Measurements from ENCODE around the gene SYPL1.

The SYPL1 gene

GRCh38 chr7:106124186-106124585, 12.1 kb upstream of the SYPL1 start:
- no peak for TF ChIP-seq CTCF (IDR thresholded peaks at IDR 0.05; ENCODE audit: low read depth, low read length)
- no peak for TF ChIP-seq POLR2A (IDR thresholded peaks at IDR 0.05; ENCODE audit: extremely low read depth, insufficient read length)
- TF ChIP-seq MAX (IDR thresholded peaks at IDR 0.05; ENCODE audit: low read depth, low read length) = no peak
- no peak for TF ChIP-seq MYC (IDR thresholded peaks at IDR 0.05; ENCODE audit: low read depth, low read length)
- H3K4me3 ChIP-seq (ENCODE audit: low read depth, low read length) = no peak overlapping the region
- DNase-seq (ENCODE audit: low read depth) = no peak

- H3K4me3 ChIP-seq (ENCODE audit: low read depth, low read length) = no peak overlapping the region
- no peak for DNase-seq (ENCODE audit: low read depth)
- no peak for TF ChIP-seq MYC (IDR thresholded peaks at IDR 0.05; ENCODE audit: low read depth, low read length)
- TF ChIP-seq MAX (IDR thresholded peaks at IDR 0.05; ENCODE audit: low read depth, low read length) = no peak
- no peak for TF ChIP-seq CTCF (IDR thresholded peaks at IDR 0.05; ENCODE audit: low read depth, low read length)
- TF ChIP-seq POLR2A (IDR thresholded peaks at IDR 0.05; ENCODE audit: extremely low read depth, insufficient read length) = no peak
Observed at GRCh38 chr7:106122713-106123112, 10.6 kb upstream of the SYPL1 start.

GRCh38 chr7:106121189-106121810, 9.2 kb upstream of the SYPL1 start:
- DNase-seq (ENCODE audit: low read depth) = no peak
- TF ChIP-seq POLR2A (IDR thresholded peaks at IDR 0.05; ENCODE audit: extremely low read depth, insufficient read length) (no peak), MAX (IDR thresholded peaks at IDR 0.05; ENCODE audit: low read depth, low read length) (no peak), CTCF (IDR thresholded peaks at IDR 0.05; ENCODE audit: low read depth, low read length) (no peak), MYC (IDR thresholded peaks at IDR 0.05; ENCODE audit: low read depth, low read length) (no peak)
- no peak overlapping the region for H3K4me3 ChIP-seq (ENCODE audit: low read depth, low read length)

GRCh38 chr7:106120500-106120899, 8.4 kb upstream of the SYPL1 start:
- DNase-seq (ENCODE audit: low read depth) = no peak
- no peak for TF ChIP-seq CTCF (IDR thresholded peaks at IDR 0.05; ENCODE audit: low read depth, low read length)
- no peak for TF ChIP-seq MYC (IDR thresholded peaks at IDR 0.05; ENCODE audit: low read depth, low read length)
- no peak for TF ChIP-seq POLR2A (IDR thresholded peaks at IDR 0.05; ENCODE audit: extremely low read depth, insufficient read length)
- no peak for TF ChIP-seq MAX (IDR thresholded peaks at IDR 0.05; ENCODE audit: low read depth, low read length)
- H3K4me3 ChIP-seq (ENCODE audit: low read depth, low read length) = no peak overlapping the region

GRCh38 chr7:106119719-106120118, 7.6 kb upstream of the SYPL1 start:
- no peak overlapping the region for H3K4me3 ChIP-seq (ENCODE audit: low read depth, low read length)
- TF ChIP-seq CTCF (IDR thresholded peaks at IDR 0.05; ENCODE audit: low read depth, low read length) = no peak
- TF ChIP-seq POLR2A (IDR thresholded peaks at IDR 0.05; ENCODE audit: extremely low read depth, insufficient read length) = no peak
- no peak for TF ChIP-seq MYC (IDR thresholded peaks at IDR 0.05; ENCODE audit: low read depth, low read length)
- no peak for TF ChIP-seq MAX (IDR thresholded peaks at IDR 0.05; ENCODE audit: low read depth, low read length)
- DNase-seq (ENCODE audit: low read depth) = no peak
